AG04450 (cell line): ENCODE data around the gene KCNIP3. TPM values are rescaled to one million over a fixed set of nuclear protein-coding genes. Genes with fewer than 3 reads are reported as not detected.

Experiments
- CTCF ChIA-PET: fragments of 300-600, 350-600 bp; formaldehyde crosslinking; extraction: SDS; loops from one replicate; lab custom pipeline; 2022; ENCODE audit warnings: antibody characterized with exemption, inconsistent platforms; lab: Charles Lee
- POLR2A ChIA-PET: fragments of 350-600 bp; formaldehyde crosslinking; extraction: SDS; loops from one replicate; lab custom pipeline; 2021; ENCODE audit warnings: antibody characterized with exemption, inconsistent platforms; lab: Yijun Ruan, JAX
- DNase-seq: peaks from one replicate; pipeline ENCODE4 v3.0.0-alpha.2; 2011; ENCODE audit warnings: low read depth, low spot score
- H3K27ac ChIP-seq: one replicate; pipeline ENCODE4 v1.5.1; 2012; ENCODE audit warnings: low read depth, low read length, control low read depth
- H3K27me3 ChIP-seq: one replicate; pipeline ENCODE4 v1.6.0; 2012; ENCODE audit warnings: low read length; ENCODE audit not compliant: control insufficient read depth, insufficient read depth
- H3K4me3 ChIP-seq: 2 replicates; pipeline ENCODE4 v1.5.1; 2011; ENCODE audit warnings: mild to moderate bottlenecking, low read depth, low read length, control low read depth
- H3K9me3 ChIP-seq: 2 replicates; pipeline ENCODE4 v1.5.1; 2012; ENCODE audit warnings: low read length; ENCODE audit not compliant: control insufficient read depth, insufficient read depth
- polyA plus RNA-seq: library from polyadenylated mRNA; depleted of rRNA; stranded (reverse); fragments of >200 nt; gene quantifications from 2 replicates; pipeline ENCODE4 v1.2.3, GENCODE V29; 2011
- TF ChIP-seq, protein P1 (sequence below): IDR thresholded peaks from 2 replicates; pipeline ENCODE4 v1.5.1; 2011; ENCODE audit warnings: low read depth, low read length, control low read depth, inconsistent platforms

The KCNIP3 gene
- polyA plus RNA-seq, 1 experiment: 0.12 TPM

- Histone ChIP-seq H3K27ac (no peak overlapping the region), H3K27me3 (no peaks in the 10 kb centered on the region), H3K4me3 (no peak overlapping the region), H3K9me3 (peaks cover 20% of the 10 kb centered on the region)
- POLR2A ChIA-PET: no interaction called here
- CTCF ChIA-PET: no interaction called here
- TF ChIP-seq, protein P1, sequence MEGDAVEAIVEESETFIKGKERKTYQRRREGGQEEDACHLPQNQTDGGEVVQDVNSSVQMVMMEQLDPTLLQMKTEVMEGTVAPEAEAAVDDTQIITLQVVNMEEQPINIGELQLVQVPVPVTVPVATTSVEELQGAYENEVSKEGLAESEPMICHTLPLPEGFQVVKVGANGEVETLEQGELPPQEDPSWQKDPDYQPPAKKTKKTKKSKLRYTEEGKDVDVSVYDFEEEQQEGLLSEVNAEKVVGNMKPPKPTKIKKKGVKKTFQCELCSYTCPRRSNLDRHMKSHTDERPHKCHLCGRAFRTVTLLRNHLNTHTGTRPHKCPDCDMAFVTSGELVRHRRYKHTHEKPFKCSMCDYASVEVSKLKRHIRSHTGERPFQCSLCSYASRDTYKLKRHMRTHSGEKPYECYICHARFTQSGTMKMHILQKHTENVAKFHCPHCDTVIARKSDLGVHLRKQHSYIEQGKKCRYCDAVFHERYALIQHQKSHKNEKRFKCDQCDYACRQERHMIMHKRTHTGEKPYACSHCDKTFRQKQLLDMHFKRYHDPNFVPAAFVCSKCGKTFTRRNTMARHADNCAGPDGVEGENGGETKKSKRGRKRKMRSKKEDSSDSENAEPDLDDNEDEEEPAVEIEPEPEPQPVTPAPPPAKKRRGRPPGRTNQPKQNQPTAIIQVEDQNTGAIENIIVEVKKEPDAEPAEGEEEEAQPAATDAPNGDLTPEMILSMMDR: no peak
- no peak for DNase-seq
These were observed 31.4 kb downstream of the KCNIP3 start for GRCh38 chr2:95328358-95329125.

GRCh38 chr2:95329401-95329800 is 32.3 kb downstream of the KCNIP3 start:
- Histone ChIP-seq H3K4me3 (no peak overlapping the region), H3K9me3 (peaks cover 15% of the 10 kb centered on the region), H3K27ac (no peak overlapping the region), H3K27me3 (peaks cover 2% of the 10 kb centered on the region)
- POLR2A ChIA-PET: no interaction called here
- DNase-seq: no peak
- CTCF ChIA-PET: no interaction called here
- TF ChIP-seq, protein P1: no peak

GRCh38 chr2:95329891-95330793 is 33.0 kb downstream of the KCNIP3 start:
- DNase-seq: no peak
- peaks cover 11% of the 10 kb centered on the region; the same call in 1 of the 2 replicates for H3K9me3 ChIP-seq
- ChIA-PET POLR2A (no interaction called here), CTCF (no interaction called here)
- H3K27ac ChIP-seq: no peak overlapping the region
- no peak overlapping the region for H3K4me3 ChIP-seq
- peaks cover 3% of the 10 kb centered on the region for H3K27me3 ChIP-seq
- TF ChIP-seq, protein P1: no peak

GRCh38 chr2:95330794-95331338 is 33.7 kb downstream of the KCNIP3 start:
- Histone ChIP-seq H3K9me3 (peaks cover 6% of the 10 kb centered on the region; the same call in 1 of the 2 replicates), H3K27me3 (peaks cover 3% of the 10 kb centered on the region), H3K4me3 (no peak overlapping the region), H3K27ac (no peak overlapping the region)
- ChIA-PET POLR2A (no interaction called here), CTCF (no interaction called here)
- no peak for DNase-seq
- TF ChIP-seq, protein P1: no peak
